HL-60 (cell line): ENCODE results near the gene NFATC1.

Experiments
- CTCF ChIP-seq: IDR thresholded peaks from one replicate; pipeline ENCODE4 v1.5.1; 2011; ENCODE audit warnings: low read length, control low read depth, inconsistent platforms; ENCODE audit not compliant: insufficient read depth
- POLR2AphosphoS5 ChIP-seq: IDR thresholded peaks from 2 replicates; pipeline ENCODE4 v1.6.1; 2012; ENCODE audit warnings: low read depth
- REST ChIP-seq: IDR thresholded peaks from 2 replicates; pipeline ENCODE4 v1.6.1; 2012; ENCODE audit warnings: low read depth; ENCODE audit not compliant: insufficient replicate concordance
- SPI1 ChIP-seq: IDR thresholded peaks from 2 replicates; pipeline ENCODE4 v1.6.1; 2012; ENCODE audit warnings: low read depth, mild to moderate bottlenecking, borderline replicate concordance

DNA sequence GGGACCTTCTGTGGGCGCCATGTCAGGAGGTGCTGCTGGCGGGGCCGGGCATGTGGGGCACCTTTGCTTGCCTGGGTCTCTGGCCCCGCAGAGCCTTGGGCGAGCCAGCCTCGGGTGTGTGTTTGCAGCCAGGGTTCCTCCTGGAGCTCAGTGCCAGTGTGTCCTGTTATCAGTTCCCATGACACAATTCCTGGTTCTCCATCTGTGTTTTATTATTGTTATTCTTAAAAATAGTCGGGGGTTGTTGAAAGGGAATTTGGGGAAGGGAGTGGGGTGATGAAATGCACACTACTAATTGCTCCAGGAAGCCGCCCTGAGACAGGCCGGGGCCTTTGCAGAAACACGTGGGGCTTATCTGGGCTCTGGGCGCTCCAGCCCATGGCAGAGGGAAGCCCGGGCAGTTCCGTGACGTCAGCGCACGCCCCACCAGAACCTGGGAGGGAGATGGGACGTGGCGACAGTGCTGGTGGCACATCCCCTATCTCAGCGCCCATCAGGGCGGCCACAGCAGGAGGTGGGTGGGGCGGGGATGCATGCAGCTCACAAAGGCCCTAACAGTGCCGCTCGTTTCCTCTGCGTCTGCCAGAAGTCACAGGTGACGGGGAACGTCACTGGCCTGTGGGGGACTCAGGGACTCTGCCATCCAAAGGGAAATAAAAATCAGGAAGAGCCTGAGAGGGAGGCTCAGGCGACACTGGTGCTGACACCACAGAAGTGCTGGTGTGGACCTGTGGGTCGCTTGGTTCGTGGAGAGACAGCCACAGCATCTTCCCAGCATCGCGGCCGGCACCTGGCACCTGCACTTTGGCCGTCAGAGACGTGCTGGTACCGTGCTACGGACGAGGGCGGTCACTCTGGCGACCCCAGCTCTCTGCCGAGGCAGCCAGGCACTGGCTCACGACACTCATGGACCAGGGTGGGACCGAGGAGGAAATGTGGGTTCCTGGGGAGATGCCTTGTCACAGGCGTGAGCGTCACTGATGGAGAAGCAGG, 131.0 kb downstream of the NFATC1 start:
- no peak for TF ChIP-seq CTCF
- no peak for TF ChIP-seq POLR2AphosphoS5
- no peak for TF ChIP-seq REST
- TF ChIP-seq SPI1 = no peak
